HEK293 (cell line): Measurements from ENCODE around the gene PCDH8.

Source experiments
- CTCF ChIA-PET: fragments of 350-600 bp; formaldehyde crosslinking; extraction: SDS; loops from one replicate; lab custom pipeline; 2021; ENCODE audit warnings: antibody characterized with exemption; lab: Yijun Ruan, JAX
- POLR2A ChIA-PET: fragments of 300-600 bp; formaldehyde crosslinking; extraction: SDS; loops from one replicate; lab custom pipeline; 2020; ENCODE audit warnings: antibody characterized with exemption, inconsistent platforms; lab: Yijun Ruan, JAX
- H3K27ac ChIP-seq: fragments of 200-500 bp; sonication (Bioruptor generic); 2 replicates; pipeline ENCODE4 v1.5.1; 2014; ENCODE audit warnings: low read depth, low read length, control low read depth, inconsistent platforms; ENCODE audit errors: extremely low read depth
- H3K36me3 ChIP-seq, 2 experiments: fragments of 200-500 bp in 1 of 2; sonication (Bioruptor generic) in 1 of 2; 1 replicate in 1 of 2; 2 replicates in 1 of 2; pipeline ENCODE4 v1.5.1; 2014 to 2017; ENCODE audit warnings: inconsistent platforms in 2 of 2, low read length in 2 of 2; ENCODE audit not compliant: control insufficient read depth in 2 of 2, insufficient read depth in 1 of 2
- H3K4me1 ChIP-seq: fragments of 200-500 bp; sonication (Bioruptor generic); 2 replicates; pipeline ENCODE4 v1.5.1; 2014; ENCODE audit warnings: mild to moderate bottlenecking, low read length, inconsistent platforms; ENCODE audit not compliant: control insufficient read depth, insufficient read depth
- H3K4me3 ChIP-seq: 2 replicates; pipeline ENCODE4 v1.5.1; 2011; ENCODE audit warnings: low read depth, mild to moderate bottlenecking, control low read depth, low read length, moderate library complexity
- H3K9me3 ChIP-seq: fragments of 200-500 bp; sonication (Bioruptor generic); 2 replicates; pipeline ENCODE4 v1.5.1; 2014; ENCODE audit warnings: low read depth, low read length, inconsistent platforms; ENCODE audit not compliant: control insufficient read depth, insufficient read depth
- FEZF1 ChIP-seq: fragments of 450-650 bp; formaldehyde crosslinking; IDR thresholded peaks from 2 replicates; pipeline ENCODE4 v1.5.1; 2016; ENCODE audit warnings: missing biosample characterization, missing genetic modification characterization
- KLF1 ChIP-seq: fragments of 450-650 bp; formaldehyde crosslinking; IDR thresholded peaks from 2 replicates; pipeline ENCODE4 v1.5.1; 2016; ENCODE audit warnings: missing biosample characterization, missing genetic modification characterization
- SALL2 ChIP-seq: fragments of 450-650 bp; formaldehyde crosslinking; IDR thresholded peaks from 2 replicates; pipeline ENCODE4 v1.5.0; 2017; ENCODE audit warnings: missing biosample characterization, mild to moderate bottlenecking, missing genetic modification characterization, borderline replicate concordance
- SP2 ChIP-seq: fragments of 450-650 bp; formaldehyde crosslinking; IDR thresholded peaks from 2 replicates; pipeline ENCODE4 v1.5.1; 2016; ENCODE audit warnings: missing biosample characterization, missing genetic modification characterization
- TCF7L2 ChIP-seq: IDR thresholded peaks from 2 replicates; pipeline ENCODE4 v1.6.1; 2011; ENCODE audit warnings: low read depth, mild to moderate bottlenecking, inconsistent platforms, low read length, moderate library complexity, borderline replicate concordance
- YY1 ChIP-seq: fragments of 450-650 bp; formaldehyde crosslinking; IDR thresholded peaks from 2 replicates; pipeline ENCODE4 v1.5.1; 2018; ENCODE audit warnings: missing biosample characterization, missing genetic modification characterization
- ZFHX2 ChIP-seq: fragments of 450-650 bp; formaldehyde crosslinking; conservative IDR thresholded peaks from 2 replicates; pipeline ENCODE4 v1.5.1; 2016; ENCODE audit warnings: missing biosample characterization, missing genetic modification characterization
- ZNF112 ChIP-seq: fragments of 450-650 bp; formaldehyde crosslinking; IDR thresholded peaks from 2 replicates; pipeline ENCODE4 v1.5.0; 2017; ENCODE audit warnings: missing biosample characterization, missing genetic modification characterization
- ZNF114 ChIP-seq: fragments of 450-650 bp; formaldehyde crosslinking; IDR thresholded peaks from 2 replicates; pipeline ENCODE4 v1.5.0; 2017; ENCODE audit warnings: missing biosample characterization, missing genetic modification characterization
- ZNF138 ChIP-seq: fragments of 450-650 bp; formaldehyde crosslinking; IDR thresholded peaks from 2 replicates; pipeline ENCODE4 v1.5.1; 2016; ENCODE audit warnings: missing biosample characterization, missing genetic modification characterization, borderline replicate concordance
- ZNF146 ChIP-seq: fragments of 450-650 bp; formaldehyde crosslinking; IDR thresholded peaks from 2 replicates; pipeline ENCODE4 v1.5.1; 2016; ENCODE audit warnings: missing biosample characterization, missing genetic modification characterization
- ZNF2 ChIP-seq: fragments of 450-650 bp; formaldehyde crosslinking; IDR thresholded peaks from 2 replicates; pipeline ENCODE4 v1.5.1; 2016; ENCODE audit warnings: missing biosample characterization, missing genetic modification characterization
- ZNF266 ChIP-seq: fragments of 450-650 bp; formaldehyde crosslinking; IDR thresholded peaks from 2 replicates; pipeline ENCODE4 v1.5.1; 2016; ENCODE audit warnings: missing biosample characterization, missing genetic modification characterization, low read depth
- ZNF354C ChIP-seq: fragments of 450-650 bp; formaldehyde crosslinking; IDR thresholded peaks from 2 replicates; pipeline ENCODE4 v1.5.1; 2016; ENCODE audit warnings: missing biosample characterization, missing genetic modification characterization, low read depth, borderline replicate concordance
- ZNF362 ChIP-seq: fragments of 450-650 bp; formaldehyde crosslinking; IDR thresholded peaks from 2 replicates; pipeline ENCODE4 v1.5.1; 2016; ENCODE audit warnings: missing biosample characterization, missing genetic modification characterization
- ZNF366 ChIP-seq: fragments of 450-650 bp; formaldehyde crosslinking; conservative IDR thresholded peaks from 2 replicates; pipeline ENCODE4 v1.5.1; 2016; ENCODE audit warnings: missing biosample characterization, missing genetic modification characterization
- ZNF398 ChIP-seq: fragments of 450-650 bp; formaldehyde crosslinking; IDR thresholded peaks from 2 replicates; pipeline ENCODE4 v1.5.1; 2017; ENCODE audit warnings: missing biosample characterization, missing genetic modification characterization
- ZNF433 ChIP-seq: fragments of 450-650 bp; formaldehyde crosslinking; IDR thresholded peaks from 2 replicates; pipeline ENCODE4 v1.5.1; 2016; ENCODE audit warnings: missing biosample characterization, missing genetic modification characterization, low read depth
- ZNF488 ChIP-seq: fragments of 450-650 bp; formaldehyde crosslinking; IDR thresholded peaks from 2 replicates; pipeline ENCODE4 v1.5.1; 2016; ENCODE audit warnings: missing biosample characterization, missing genetic modification characterization
- ZNF521 ChIP-seq: fragments of 450-650 bp; formaldehyde crosslinking; IDR thresholded peaks from 2 replicates; pipeline ENCODE4 v1.5.1; 2017; ENCODE audit warnings: missing biosample characterization, mild to moderate bottlenecking, missing genetic modification characterization
- ZNF596 ChIP-seq: fragments of 450-650 bp; IDR thresholded peaks from 2 replicates; pipeline ENCODE4 v1.5.0; 2018; ENCODE audit warnings: missing biosample characterization, mild to moderate bottlenecking, missing genetic modification characterization, moderate library complexity
- ZNF654 ChIP-seq: fragments of 450-650 bp; formaldehyde crosslinking; IDR thresholded peaks from 2 replicates; pipeline ENCODE4 v1.5.1; 2016; ENCODE audit warnings: low read depth, missing biosample characterization, missing genetic modification characterization
- ZNF785 ChIP-seq: fragments of 450-650 bp; formaldehyde crosslinking; IDR thresholded peaks from 2 replicates; pipeline ENCODE4 v1.5.1; 2016; ENCODE audit warnings: missing biosample characterization, missing genetic modification characterization
- ZNF791 ChIP-seq: fragments of 450-650 bp; formaldehyde crosslinking; IDR thresholded peaks from 2 replicates; pipeline ENCODE4 v1.5.1; 2016; ENCODE audit warnings: missing biosample characterization, missing genetic modification characterization
- ZNF843 ChIP-seq: fragments of 450-650 bp; formaldehyde crosslinking; IDR thresholded peaks from 2 replicates; pipeline ENCODE4 v1.5.1; 2016; ENCODE audit warnings: missing biosample characterization, missing genetic modification characterization
- ZSCAN16 ChIP-seq: fragments of 450-650 bp; formaldehyde crosslinking; IDR thresholded peaks from 2 replicates; pipeline ENCODE4 v1.5.1; 2016; ENCODE audit warnings: missing biosample characterization, missing genetic modification characterization
- ZSCAN23 ChIP-seq: fragments of 450-650 bp; formaldehyde crosslinking; IDR thresholded peaks from 2 replicates; pipeline ENCODE4 v1.5.1; 2016; ENCODE audit warnings: missing biosample characterization, missing genetic modification characterization

Gene PCDH8

GRCh38 chr13:52896827-52897659, 48.6 kb upstream of the PCDH8 start:
- no peak overlapping the region for H3K4me3 ChIP-seq
- POLR2A ChIA-PET = interaction anchor here (0.6 to 0.7 kb wide), 2 partner anchors 51 to 90 kb away, joined by 3 to 5 read pairs; no protein-coding TSS in a partner anchor
- 0 out of 2 replicates have a peak, but pooled peaks have one; percentile 31 for TF ChIP-seq ZNF2
- TF ChIP-seq ZNF112 (tag by site-specific recombination) = no peak
- no peak for TF ChIP-seq ZNF362 (tag by site-specific recombination)
- no peak for TF ChIP-seq KLF1
- TF ChIP-seq ZNF138 (tag by site-specific recombination) = no peak
- TF ChIP-seq ZNF354C (tag by site-specific recombination) = no peak
- TF ChIP-seq FEZF1 (tag by site-specific recombination) = no peak
- no peak for TF ChIP-seq YY1 (tag by site-specific recombination)
- TF ChIP-seq ZNF433 (tag by site-specific recombination) = no peak
- TF ChIP-seq, all 188 proteins: peak for 1
- no peaks in the 10 kb centered on the region for H3K9me3 ChIP-seq
- no peaks in the 10 kb centered on the region for H3K36me3 ChIP-seq
- no peaks in the 10 kb centered on the region for H3K4me1 ChIP-seq
- H3K27ac ChIP-seq = no peak overlapping the region
- CTCF ChIA-PET = interaction anchor here (0.5 to 1.5 kb wide), 6 partner anchors 12 to 91 kb away, joined by 3 to 5 read pairs (median 4); no protein-coding TSS in a partner anchor

GRCh38 chr13:52894413-52894812, 46.0 kb upstream of the PCDH8 start:
- TF ChIP-seq ZNF654 (tag by site-specific recombination) (no peak), SP2 (tag by site-specific recombination) (no peak), ZNF488 (tag by site-specific recombination) (no peak), SALL2 (no peak), ZSCAN23 (no peak), ZNF366 (tag by site-specific recombination) (no peak), ZSCAN16 (tag by site-specific recombination) (no peak), ZNF146 (tag by site-specific recombination) (no peak), ZNF114 (tag by site-specific recombination) (no peak), ZNF791 (tag by site-specific recombination) (no peak), ZNF398 (tag by site-specific recombination) (no peak), ZNF266 (no peak), ZNF596 (tag by site-specific recombination) (no peak), ZNF785 (tag by site-specific recombination) (no peak), ZNF843 (no peak), ZNF521 (tag by site-specific recombination) (no peak), TCF7L2 (no peak), ZFHX2 (tag by site-specific recombination) (no peak)
- CTCF ChIA-PET = interaction anchor here (0.7 to 1.2 kb wide), 2 partner anchors 16 to 21 kb away, joined by 3 read pairs; no protein-coding TSS in a partner anchor
- Histone ChIP-seq H3K4me3 (no peak overlapping the region), H3K27ac (no peak overlapping the region), H3K4me1 (no peaks in the 10 kb centered on the region), H3K9me3 (no peaks in the 10 kb centered on the region), H3K36me3 (no peaks in the 10 kb centered on the region)
- POLR2A ChIA-PET = no interaction called here
